T-helper 17 cell (primary cell): Measurements from ENCODE around the gene EFCAB9. TPM values are rescaled to one million over a fixed set of nuclear protein-coding genes. Genes with fewer than 3 reads are reported as not detected.
"Not testable (repeated sequence)": the region's sequence is repeated elsewhere in the genome, so short reads cannot be mapped to it uniquely, and the experiment has no call there.

Source experiments
- ATAC-seq: fragments of 150-1000 bp; cut with Tn5 transposase; 2 replicates; pipeline ENCODE4 v1.10.0; 2021; ENCODE audit warnings: mild to moderate bottlenecking, moderate library complexity
- DNase-seq, 3 donors: peaks; one replicate each; pipeline versions ENCODE4 v3.0.0 to v3.0.0-alpha.2; 2020 to 2021
- H3K9me3 ChIP-seq: one replicate; pipeline ENCODE4 v1.7.0; 2013; ENCODE audit warnings: low read length, mild to moderate bottlenecking; ENCODE audit not compliant: control insufficient read depth, poor library complexity, severe bottlenecking
- H3K27ac Mint-ChIP-seq: one replicate; pipeline ENCODE4 v1.8.0; 2022; ENCODE audit warnings: mild to moderate bottlenecking, moderate library complexity, mixed read lengths
- H3K27me3 Mint-ChIP-seq: one replicate; pipeline ENCODE4 v1.8.0; 2022; ENCODE audit warnings: mixed read lengths
- H3K36me3 Mint-ChIP-seq: one replicate; pipeline ENCODE4 v1.8.0; 2022; ENCODE audit warnings: low read depth, mixed read lengths
- H3K4me1 Mint-ChIP-seq: one replicate; pipeline ENCODE4 v1.8.0; 2022; ENCODE audit warnings: mild to moderate bottlenecking, mixed read lengths
- H3K4me3 Mint-ChIP-seq: one replicate; pipeline ENCODE4 v1.8.0; 2022; ENCODE audit warnings: mild to moderate bottlenecking, moderate library complexity, mixed read lengths
- total RNA-seq, 4 donors: library from RNA in 2 of 4; stranded (reverse) in 2 of 4; gene quantifications; one replicate each; pipeline ENCODE4 v1.2.3 and lab custom pipeline; 2022 to 2026

The EFCAB9 gene
- total RNA-seq, 2 donors from 2014 or later: not detected

DNA sequence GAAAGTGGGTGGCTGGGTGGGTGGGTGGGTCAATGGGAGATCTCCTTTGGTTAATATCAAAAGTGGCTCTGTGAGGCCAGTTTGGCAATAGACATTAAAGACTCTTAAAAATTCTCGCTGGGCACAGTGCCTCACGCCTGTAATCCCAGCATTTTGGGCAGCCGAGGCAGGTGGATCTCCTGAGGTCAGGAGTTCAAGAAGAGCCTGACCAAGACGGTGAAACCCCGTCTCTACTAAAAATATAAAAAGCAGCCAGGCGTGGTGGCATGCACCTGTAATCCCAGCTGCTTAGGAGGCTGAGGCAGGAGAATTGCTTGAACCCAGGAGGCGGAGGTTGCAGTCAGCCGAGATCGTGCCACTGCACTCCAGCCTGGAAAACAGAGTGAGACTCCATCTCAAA, 38.9 kb upstream of the EFCAB9 start:
- not testable (repeated sequence) for H3K27me3 Mint-ChIP-seq, ATAC-seq, DNase-seq, H3K9me3 ChIP-seq, H3K4me3 Mint-ChIP-seq
- H3K27ac Mint-ChIP-seq: peak overlapping the region; percentile 94
- peaks cover 15% of the 10 kb centered on the region for H3K36me3 Mint-ChIP-seq
- peaks cover 65% of the 10 kb centered on the region for H3K4me1 Mint-ChIP-seq

DNA sequence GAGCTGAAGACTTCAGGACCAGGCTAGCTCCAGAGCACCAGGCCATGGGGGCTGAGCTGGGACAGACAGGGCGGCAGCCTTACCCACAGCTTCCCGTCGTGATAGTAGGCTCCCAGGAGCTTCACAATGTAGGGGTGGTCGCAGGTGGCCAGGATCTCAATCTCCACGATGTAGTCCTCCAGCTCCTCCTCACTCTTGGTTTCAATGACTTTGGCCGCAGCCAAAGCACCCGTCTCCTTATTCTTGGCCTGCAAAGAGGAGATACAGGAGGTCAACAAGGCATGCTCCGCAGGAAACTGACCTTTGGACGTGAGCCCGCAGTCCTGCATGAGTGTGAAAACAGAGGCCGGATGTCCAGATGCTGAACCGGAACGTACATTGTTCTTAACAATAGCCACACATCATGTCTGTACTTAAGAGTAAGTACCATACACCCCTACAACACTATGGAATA, 37.4 kb upstream of the EFCAB9 start:
- DNase-seq (no peak), ATAC-seq (no peak)
- H3K9me3 ChIP-seq: no peaks in the 10 kb centered on the region
- H3K27me3 Mint-ChIP-seq: no peaks in the 10 kb centered on the region
- peaks cover 59% of the 10 kb centered on the region for H3K4me1 Mint-ChIP-seq
- H3K36me3 Mint-ChIP-seq: peaks cover 13% of the 10 kb centered on the region
- no peak overlapping the region for H3K4me3 Mint-ChIP-seq
- peak overlapping the region; percentile 94 for H3K27ac Mint-ChIP-seq

DNA sequence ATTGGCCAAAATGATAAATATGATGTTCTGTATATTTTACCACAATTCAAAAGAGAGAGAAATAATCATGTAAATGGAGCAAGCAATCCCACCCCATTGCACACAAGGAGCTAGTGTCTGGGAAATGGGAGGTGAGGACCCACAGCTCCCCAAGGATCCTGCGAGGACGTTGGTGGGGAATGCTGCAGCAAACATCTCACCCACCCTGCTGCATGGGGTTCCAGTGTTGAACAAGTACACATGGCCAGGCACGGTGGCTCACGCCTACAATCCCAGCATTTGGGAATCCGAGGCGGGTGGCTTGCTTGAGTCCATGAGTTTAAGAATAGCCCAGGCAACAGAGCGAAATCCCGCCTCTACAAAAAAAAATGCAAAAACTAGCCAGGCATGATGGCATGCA, 35.0 kb upstream of the EFCAB9 start:
- peak overlapping the region; percentile 47 for H3K4me3 Mint-ChIP-seq
- H3K36me3 Mint-ChIP-seq: peaks cover 4% of the 10 kb centered on the region
- DNase-seq: no peak
- ATAC-seq: no peak
- peak overlapping the region; percentile 78 for H3K27ac Mint-ChIP-seq
- peaks cover 55% of the 10 kb centered on the region for H3K4me1 Mint-ChIP-seq
- H3K9me3 ChIP-seq: no peaks in the 10 kb centered on the region
- no peaks in the 10 kb centered on the region for H3K27me3 Mint-ChIP-seq

DNA sequence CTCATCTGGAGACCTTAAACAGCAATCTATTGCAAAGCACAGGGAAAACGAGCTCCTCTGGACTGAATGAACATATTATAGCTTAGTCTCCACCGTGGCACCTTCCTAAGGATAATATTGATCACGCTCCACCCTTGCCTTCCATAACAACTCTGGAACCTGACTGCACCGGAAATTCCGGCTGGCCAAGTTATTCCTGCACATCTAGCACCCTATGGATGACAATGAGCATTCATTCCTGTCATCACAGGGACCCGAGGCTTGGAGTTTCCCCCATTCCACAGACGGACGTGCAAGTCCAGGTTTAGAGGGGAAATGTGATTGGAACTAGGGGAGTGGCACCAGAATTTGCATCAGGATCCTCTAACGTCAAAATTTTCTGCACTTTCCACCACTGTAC, 33.5 kb upstream of the EFCAB9 start:
- no peak for ATAC-seq
- no peaks in the 10 kb centered on the region for H3K9me3 ChIP-seq
- H3K36me3 Mint-ChIP-seq: peaks cover 4% of the 10 kb centered on the region
- no peak for DNase-seq
- peaks cover 48% of the 10 kb centered on the region for H3K4me1 Mint-ChIP-seq
- H3K4me3 Mint-ChIP-seq: peak overlapping the region; percentile 65
- H3K27ac Mint-ChIP-seq: peak overlapping the region; percentile 57
- no peaks in the 10 kb centered on the region for H3K27me3 Mint-ChIP-seq

DNA sequence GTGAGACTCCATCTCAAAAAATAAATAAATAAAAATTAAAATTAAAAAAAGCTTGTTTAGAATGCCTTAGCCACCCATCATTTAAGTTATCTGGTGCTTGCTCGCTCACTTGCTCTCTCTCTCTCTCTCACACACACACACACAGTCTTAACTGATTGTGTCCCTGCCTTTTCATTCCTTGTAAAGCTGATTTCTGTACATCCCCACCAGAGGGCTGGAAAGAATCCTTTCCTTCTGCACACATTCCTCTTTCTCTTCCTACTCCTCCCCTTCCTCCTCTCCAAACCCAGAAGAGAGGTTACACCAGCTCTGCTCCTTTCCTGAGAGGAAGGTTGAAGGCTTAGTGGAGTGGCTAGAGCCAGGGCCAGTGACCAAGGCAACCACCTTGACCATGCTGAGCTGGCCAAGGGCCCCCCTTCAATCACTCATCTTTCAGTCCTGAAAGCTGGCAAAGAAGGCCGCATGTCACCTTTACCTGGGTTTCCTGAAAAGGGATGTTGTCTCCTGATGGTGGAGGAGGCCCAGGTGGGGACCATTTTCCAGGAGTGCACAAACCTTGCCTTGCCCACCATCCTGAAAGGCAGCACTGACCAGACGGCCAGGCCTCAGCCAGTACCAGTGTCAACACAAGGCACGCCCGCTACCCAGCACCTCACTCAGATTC, 31.5 kb upstream of the EFCAB9 start:
- no peak for ATAC-seq
- Mint-ChIP-seq H3K27ac (peak overlapping the region; percentile 89), H3K4me3 (peak overlapping the region; percentile 71), H3K4me1 (peaks cover 46% of the 10 kb centered on the region), H3K36me3 (no peaks in the 10 kb centered on the region), H3K27me3 (no peaks in the 10 kb centered on the region)
- H3K9me3 ChIP-seq: no peaks in the 10 kb centered on the region
- no peak for DNase-seq

DNA sequence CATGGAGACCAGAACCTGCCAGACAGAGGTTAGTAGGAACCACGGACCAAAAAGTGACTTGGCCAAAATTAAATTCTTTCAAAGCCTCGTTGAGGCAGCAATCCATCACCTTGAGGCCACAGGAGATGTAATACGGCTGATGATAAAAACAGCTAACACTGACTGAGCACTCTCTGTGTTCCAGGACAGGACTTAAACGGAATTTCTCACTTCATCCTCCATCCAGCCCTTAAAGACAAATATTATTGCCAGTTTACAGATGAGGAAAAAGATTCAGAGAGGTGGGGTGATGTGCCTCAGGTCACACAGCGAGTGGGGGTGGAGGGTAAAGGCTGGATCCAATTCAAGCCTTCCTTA, 31.0 kb upstream of the EFCAB9 start:
- H3K4me3 Mint-ChIP-seq: no peak overlapping the region
- DNase-seq: no peak
- peak overlapping the region; percentile 93 for H3K27ac Mint-ChIP-seq
- H3K27me3 Mint-ChIP-seq: no peaks in the 10 kb centered on the region
- H3K4me1 Mint-ChIP-seq: peaks cover 48% of the 10 kb centered on the region
- H3K36me3 Mint-ChIP-seq: no peaks in the 10 kb centered on the region
- ATAC-seq: no peak
- no peaks in the 10 kb centered on the region for H3K9me3 ChIP-seq

DNA sequence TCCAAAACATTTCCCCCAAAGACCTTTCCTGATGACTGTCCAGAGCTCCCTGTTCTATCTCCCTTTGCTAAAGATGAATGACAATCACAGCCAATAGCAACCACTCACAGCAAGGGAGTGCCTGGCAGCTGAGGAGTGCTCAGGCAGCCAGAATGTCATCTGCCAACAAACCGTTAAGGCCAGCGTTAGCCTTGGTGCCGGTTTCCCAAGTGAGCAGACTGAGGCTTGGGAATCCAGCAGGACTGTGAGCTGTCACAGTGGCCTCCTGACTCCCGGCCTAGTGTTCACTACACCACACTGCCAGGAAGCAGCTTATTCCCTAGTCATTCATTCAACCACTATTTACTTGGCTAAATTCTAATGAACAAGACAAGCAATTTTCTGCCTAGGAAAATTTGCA, 30.6 kb upstream of the EFCAB9 start:
- no peaks in the 10 kb centered on the region for H3K27me3 Mint-ChIP-seq
- H3K4me3 Mint-ChIP-seq: no peak overlapping the region
- no peak for DNase-seq
- peaks cover 50% of the 10 kb centered on the region for H3K4me1 Mint-ChIP-seq
- ATAC-seq: no peak
- H3K36me3 Mint-ChIP-seq: no peaks in the 10 kb centered on the region
- peak overlapping the region; percentile 93 for H3K27ac Mint-ChIP-seq
- no peaks in the 10 kb centered on the region for H3K9me3 ChIP-seq

DNA sequence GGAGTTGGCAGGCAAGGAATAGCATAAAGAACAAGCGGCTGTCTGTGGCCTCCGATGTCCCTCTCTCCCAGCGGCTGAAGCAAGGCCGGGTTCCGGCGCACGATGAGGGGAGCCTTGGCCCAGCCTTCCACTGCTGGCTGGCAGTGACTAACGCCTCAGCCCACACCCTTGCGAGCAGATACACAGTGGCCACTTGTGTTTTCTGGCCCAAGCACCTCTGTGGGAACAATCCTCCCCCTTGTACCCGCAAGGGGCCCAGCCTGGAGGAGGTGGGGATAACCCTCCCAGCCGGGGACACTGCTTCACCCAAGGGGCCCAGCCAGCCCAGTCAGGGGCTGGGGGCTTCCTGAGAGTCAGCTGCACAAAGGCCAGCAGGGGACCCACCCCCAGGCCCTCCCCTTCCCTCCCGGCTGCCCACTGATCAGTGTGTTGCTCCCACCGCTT, 29.2 kb upstream of the EFCAB9 start:
- no peak for DNase-seq
- Mint-ChIP-seq H3K4me3 (no peak overlapping the region), H3K4me1 (peaks cover 52% of the 10 kb centered on the region), H3K36me3 (peaks cover 3% of the 10 kb centered on the region), H3K27me3 (no peaks in the 10 kb centered on the region), H3K27ac (peak overlapping the region; percentile 93)
- no peaks in the 10 kb centered on the region for H3K9me3 ChIP-seq
- no peak for ATAC-seq

DNA sequence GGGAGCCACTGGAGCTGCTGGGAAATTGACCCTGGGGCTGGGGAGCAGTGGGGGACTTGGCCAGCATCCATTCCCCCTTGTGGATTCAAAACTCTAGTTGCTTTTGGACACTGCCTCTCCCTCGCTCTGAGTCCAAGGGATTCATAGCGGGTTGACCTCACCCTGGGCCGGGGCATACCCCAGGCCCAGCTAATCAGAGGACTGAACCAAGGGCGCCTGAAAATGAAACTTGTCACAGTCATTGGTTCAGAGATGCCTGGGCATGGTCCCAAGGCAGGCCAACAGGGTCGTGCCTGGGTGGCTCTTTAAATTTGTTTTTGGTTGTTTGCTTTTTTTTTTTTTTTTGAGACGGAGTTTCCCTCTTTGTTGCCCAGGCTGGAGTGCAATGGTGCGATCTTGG, 28.5 kb upstream of the EFCAB9 start:
- DNase-seq (no peak), ATAC-seq (no peak)
- no peaks in the 10 kb centered on the region for H3K9me3 ChIP-seq
- Mint-ChIP-seq H3K27ac (peak overlapping the region; percentile 93), H3K27me3 (no peaks in the 10 kb centered on the region), H3K4me3 (no peak overlapping the region), H3K4me1 (peaks cover 55% of the 10 kb centered on the region), H3K36me3 (peaks cover 7% of the 10 kb centered on the region)

DNA sequence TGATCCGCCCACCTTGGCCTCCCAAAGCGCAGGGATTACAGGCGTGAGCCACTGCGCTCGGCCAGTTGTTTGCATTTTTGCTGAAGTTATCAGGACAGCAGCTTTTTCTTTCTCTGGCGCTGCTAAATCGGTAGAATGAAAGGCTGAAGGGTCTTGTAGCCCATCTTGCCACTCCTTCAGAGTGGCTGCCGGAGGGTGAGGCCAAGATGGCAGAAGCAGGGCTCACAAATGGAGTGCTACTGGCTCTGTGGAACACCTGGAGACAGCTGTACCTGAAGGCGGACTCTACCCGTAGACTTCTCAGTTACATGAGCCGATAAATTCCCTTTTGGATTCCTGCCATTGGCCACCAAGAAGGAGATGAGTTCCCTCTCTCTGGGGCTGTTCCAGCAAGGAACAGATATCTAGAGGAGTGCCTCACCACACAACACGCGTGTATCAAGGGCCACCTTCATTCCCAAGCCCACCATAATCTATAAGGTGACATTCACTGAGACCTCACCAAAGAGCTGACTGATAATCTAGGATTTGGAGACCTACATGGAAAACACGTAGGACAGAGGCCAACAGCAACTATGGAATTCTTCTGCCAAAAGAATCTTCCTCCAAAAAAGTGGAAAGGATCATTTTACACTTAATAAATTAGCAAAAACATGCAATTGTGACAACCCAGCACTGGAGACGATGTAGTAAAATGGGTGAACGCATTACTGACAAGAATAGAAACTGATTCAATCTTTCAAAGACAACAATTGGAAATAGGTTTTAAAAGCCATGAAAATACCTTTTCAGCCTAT, 27.7 kb upstream of the EFCAB9 start:
- Mint-ChIP-seq H3K36me3 (peaks cover 7% of the 10 kb centered on the region), H3K4me1 (peaks cover 57% of the 10 kb centered on the region), H3K27ac (peak overlapping the region; percentile 92), H3K4me3 (peak overlapping the region; percentile 12), H3K27me3 (no peaks in the 10 kb centered on the region)
- H3K9me3 ChIP-seq: no peaks in the 10 kb centered on the region
- DNase-seq (no peak), ATAC-seq (no peak)

DNA sequence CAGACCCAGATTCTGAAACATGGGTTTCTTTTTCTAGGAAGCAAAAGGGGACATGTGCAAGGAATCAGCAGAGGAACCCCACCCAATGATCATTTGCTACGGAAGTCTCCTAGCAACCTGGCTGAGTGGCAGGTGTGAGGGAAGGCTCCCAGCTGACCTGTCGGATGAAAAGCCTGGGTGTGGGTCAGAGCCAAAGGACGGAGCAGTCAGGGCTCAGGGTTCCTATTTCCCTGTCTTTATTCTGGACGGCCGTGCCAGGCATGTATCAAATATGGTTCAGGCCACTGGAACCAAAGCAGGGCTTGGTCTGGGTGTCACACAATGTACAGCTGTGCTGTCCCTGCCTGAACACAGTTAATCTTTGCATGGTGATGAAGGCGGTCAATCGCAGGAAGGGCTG, 26.1 kb upstream of the EFCAB9 start:
- no peaks in the 10 kb centered on the region for H3K9me3 ChIP-seq
- no peak for DNase-seq
- Mint-ChIP-seq H3K4me1 (peaks cover 59% of the 10 kb centered on the region), H3K27me3 (no peaks in the 10 kb centered on the region), H3K4me3 (peak overlapping the region; percentile 12), H3K36me3 (peaks cover 7% of the 10 kb centered on the region), H3K27ac (peak overlapping the region; percentile 92)
- ATAC-seq: no peak

DNA sequence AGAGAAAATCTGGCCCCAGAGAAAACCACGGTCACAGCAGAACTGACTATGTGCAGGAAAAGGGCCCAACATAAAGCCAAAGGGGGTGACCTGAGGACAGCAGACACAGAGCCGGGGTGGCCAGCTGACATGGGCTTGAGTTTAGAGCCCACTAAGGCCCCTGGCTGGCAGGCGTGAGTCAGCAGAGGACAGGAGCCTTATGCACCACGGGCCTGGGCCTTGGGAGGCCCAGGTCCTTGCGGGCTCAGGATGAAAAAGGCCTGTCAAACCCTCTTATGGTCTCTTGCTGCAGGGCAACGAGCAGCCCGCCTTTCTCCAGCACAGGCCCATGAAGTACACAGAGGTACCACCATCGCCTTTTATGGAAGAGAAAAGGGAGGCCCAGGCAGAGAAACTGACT, 25.7 kb upstream of the EFCAB9 start:
- no peaks in the 10 kb centered on the region for H3K27me3 Mint-ChIP-seq
- peak overlapping the region; percentile 12 for H3K4me3 Mint-ChIP-seq
- peaks cover 59% of the 10 kb centered on the region for H3K4me1 Mint-ChIP-seq

DNA sequence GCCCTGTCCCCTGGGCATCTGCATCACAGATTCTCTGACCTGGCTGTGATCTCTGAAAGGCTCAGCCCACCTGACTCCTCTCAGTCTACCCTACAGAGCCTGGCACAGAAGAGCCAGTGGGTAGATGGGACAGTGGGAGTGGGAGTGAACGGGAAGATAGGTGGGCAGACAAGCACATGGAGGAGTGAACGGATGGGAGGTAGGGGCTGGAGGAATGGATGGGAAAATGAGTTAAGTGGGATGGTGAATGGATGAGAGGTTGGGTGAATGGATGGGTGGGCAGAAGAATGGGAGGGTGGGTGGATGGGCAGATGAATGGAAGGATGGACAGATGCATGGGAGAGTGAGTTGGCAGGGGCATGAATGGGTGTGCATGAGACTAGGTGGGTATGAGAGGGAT, 24.8 kb upstream of the EFCAB9 start:
- H3K9me3 ChIP-seq: no peaks in the 10 kb centered on the region
- DNase-seq (no peak), ATAC-seq (no peak)
- Mint-ChIP-seq H3K4me1 (peaks cover 65% of the 10 kb centered on the region), H3K4me3 (peak overlapping the region; percentile 53), H3K36me3 (peaks cover 9% of the 10 kb centered on the region), H3K27ac (peak overlapping the region; percentile 92), H3K27me3 (no peaks in the 10 kb centered on the region)

More for the DNA sequence above, 25.7 kb upstream of the EFCAB9 start:
- peak overlapping the region; percentile 92 for H3K27ac Mint-ChIP-seq
- H3K36me3 Mint-ChIP-seq: peaks cover 7% of the 10 kb centered on the region
- no peak for ATAC-seq
- no peak for DNase-seq
- H3K9me3 ChIP-seq: no peaks in the 10 kb centered on the region
